GM18499 (cell line): ENCODE data around the gene KCNQ1.
"Not testable (repeated sequence)": the region's sequence is repeated elsewhere in the genome, so short reads cannot be mapped to it uniquely, and the experiment has no call there.

Source experiments
- ATAC-seq: cut with Tn5 transposase; IDR thresholded peaks from one replicate; pipeline ENCODE4 v1.9.1; 2021; ENCODE audit warnings: moderate number of reproducible peaks; ENCODE audit not compliant: insufficient read depth, unreplicated experiment

Gene KCNQ1

DNA sequence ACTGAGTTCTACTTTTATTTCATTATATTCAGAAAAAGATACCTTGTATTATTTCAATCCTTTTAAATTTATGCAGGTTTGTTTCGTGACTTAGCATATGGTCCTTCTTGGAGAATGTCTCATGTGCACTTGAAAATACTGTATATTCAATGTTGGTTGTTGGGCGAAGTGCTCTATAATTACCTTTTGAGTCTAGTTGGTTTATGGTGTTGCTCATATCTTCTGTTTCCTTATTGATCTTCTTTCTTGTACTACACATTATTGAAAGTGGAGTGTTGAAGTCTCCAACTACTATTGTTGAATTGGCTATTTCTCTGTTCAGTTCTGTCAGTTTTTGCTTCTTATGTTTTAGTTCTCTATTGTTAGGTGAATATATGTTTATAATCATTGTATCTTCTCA lies 164.5 kb downstream of the KCNQ1 start:
- ATAC-seq, result no peak

DNA sequence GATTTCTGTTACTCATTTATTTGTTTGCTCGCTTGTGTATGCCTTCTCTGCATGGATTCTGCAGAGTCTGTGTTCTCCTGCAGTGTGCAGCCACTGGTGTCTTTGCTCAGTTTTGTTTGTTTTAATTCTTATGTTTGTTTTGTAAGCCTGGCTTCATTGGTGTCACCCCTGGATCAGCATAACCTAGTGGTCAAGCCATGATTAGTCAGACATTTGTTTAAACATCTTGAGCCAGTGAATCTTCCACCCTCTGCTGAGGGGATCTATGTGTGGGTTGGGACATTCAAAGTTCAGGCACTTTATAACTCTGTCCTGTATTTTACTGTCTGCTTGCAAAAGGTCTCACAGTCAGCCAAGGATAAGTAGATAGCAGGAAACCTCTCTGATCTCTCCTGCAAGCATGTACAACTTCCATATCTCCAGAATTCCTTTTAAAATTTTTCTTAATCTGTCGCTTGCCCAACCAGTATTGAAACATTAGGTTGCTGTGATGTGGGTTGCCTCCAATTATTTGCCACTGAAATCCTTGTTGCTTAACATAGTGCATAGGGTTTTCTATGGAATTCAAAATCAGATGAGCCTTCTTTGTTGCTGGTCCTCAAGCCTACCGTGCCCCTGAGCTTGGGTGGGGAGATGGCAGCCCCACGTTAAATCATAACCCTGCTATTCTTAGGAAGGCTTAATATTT lies 168.2 kb downstream of the KCNQ1 start:
- no peak for ATAC-seq

DNA sequence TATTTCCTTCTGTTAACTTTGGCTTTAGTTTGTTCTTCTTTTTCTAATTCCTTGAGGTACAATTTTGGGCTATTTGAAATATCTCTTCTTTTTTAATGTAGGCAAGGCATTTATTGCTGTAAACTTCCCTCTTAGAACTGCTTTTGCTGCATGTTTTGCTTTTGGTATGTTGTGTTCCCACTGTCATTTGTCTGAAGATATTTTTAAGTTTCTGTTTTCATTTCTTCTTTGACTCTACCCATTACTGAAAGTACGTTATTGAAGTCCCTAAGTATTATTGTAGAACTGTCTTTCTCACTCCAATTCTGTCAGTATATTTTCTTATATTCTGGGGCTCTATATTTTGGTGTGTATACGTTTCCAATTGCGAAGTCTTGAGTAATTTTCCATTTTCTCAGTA lies 177.1 kb downstream of the KCNQ1 start:
- ATAC-seq, result no peak

DNA sequence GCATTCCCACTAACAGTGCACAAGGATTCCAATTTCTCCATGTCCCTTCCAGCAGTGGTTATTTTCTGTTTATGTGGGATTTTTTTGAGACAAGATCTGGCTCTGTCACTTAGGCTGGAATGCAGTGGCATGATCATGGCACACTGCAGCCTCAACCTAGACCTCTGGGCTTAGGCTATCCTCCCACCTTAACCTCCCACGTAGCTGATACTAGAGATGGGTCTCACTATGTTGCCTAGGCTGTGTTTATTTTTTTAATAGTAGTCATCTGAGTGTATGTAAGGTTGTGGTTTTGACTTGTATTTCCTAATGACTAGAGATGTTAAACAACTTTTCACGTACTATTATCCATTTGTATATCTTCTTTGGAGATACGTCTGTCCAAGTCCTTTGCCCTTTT lies 180.4 kb downstream of the KCNQ1 start:
- no peak for ATAC-seq

DNA sequence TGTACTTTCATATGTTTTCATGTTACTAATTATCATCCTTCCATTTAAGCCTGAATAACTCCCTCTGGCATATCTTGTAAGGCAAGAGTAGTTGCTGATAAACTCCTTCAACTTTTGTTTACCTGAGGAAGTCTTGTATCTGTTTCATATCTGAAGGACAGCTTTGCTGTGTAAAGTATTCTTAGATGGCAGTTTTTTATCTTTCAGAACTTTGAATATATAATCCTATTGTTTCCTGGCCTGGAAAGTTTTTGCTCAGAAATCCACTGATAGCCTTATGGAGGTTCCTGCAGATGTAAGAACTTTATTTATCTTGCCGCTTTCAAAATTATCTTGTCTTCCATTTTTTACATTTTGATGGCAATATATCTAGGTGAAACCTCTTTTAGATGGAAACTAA lies 185.9 kb downstream of the KCNQ1 start:
- ATAC-seq, result no peak

DNA sequence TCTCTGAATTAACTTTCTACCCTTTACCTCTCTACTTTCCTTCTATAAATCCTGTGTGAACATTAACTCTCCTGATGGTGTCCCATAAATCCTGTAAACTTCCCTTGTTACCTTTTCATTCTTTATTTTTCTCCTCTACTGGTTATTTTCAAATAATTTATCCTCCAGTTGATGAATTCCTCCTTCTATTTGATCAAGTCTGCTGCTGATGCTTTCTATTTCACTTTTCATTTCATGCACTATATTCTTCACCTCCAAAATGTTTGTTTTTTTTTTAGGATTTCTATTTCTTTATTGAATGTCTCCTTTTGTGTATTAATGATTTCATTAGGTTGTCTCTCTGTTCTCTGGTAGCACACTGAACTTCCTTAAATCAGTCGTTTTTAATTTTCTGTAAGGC lies 186.4 kb downstream of the KCNQ1 start:
- no peak for ATAC-seq

DNA sequence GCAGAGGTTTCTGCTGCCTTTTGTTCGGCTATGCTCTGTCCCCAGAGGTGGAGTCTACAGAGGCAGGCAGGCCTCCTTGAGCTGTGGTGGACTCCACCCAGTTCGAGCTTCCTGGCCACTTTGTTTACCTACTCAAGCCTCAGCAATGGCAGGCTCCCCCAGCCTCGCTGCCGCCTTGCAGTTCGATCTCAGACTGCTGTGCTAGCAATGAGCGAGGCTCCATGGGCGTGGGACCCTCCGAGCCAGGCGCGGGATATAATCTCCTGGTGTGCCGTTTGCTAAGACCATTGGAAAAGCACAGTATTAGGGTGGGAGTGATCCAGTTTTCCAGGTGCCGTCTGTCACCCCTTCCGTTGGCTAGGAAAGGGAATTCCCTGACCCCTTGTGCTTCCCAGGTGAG lies 195.0 kb downstream of the KCNQ1 start:
- not testable (repeated sequence) for ATAC-seq

DNA sequence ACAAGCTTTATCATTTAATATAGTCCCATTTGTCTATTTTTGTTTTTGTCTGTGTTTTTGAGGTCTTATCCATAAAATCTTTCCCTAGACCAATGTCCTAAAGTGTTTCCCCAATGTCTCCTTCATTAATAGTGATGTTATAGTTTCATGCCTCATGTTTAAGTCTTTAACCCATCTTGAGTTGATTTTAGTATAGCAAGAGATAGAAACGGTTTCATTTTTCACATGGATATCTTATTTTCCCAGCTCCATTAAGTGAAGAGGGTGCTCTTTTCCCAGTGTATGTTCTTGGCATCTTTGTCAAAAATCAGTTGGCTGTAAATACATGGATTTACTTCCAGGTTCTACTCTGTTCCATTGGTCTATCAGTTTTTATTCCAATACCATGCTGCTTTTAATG lies 196.8 kb downstream of the KCNQ1 start:
- no peak for ATAC-seq

DNA sequence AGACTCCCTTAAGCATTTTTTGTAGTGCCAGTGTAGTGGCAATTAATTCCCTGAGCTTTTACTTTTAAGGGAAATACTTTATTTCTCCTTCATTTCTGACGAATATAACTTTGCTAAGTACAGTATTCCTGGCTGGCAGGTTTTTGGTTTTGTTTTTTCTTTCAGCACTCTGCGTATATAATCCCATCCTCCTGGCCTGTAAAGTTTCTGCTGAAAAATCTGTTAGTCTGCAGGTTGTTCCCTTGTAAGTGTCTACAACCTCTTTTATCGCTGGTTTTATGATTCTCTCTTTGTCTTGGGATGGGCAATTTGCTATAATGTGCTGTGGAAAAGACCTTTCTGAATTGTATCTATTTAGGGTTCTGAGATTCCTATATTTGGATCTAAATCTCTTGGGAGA lies 198.9 kb downstream of the KCNQ1 start:
- ATAC-seq, result no peak

DNA sequence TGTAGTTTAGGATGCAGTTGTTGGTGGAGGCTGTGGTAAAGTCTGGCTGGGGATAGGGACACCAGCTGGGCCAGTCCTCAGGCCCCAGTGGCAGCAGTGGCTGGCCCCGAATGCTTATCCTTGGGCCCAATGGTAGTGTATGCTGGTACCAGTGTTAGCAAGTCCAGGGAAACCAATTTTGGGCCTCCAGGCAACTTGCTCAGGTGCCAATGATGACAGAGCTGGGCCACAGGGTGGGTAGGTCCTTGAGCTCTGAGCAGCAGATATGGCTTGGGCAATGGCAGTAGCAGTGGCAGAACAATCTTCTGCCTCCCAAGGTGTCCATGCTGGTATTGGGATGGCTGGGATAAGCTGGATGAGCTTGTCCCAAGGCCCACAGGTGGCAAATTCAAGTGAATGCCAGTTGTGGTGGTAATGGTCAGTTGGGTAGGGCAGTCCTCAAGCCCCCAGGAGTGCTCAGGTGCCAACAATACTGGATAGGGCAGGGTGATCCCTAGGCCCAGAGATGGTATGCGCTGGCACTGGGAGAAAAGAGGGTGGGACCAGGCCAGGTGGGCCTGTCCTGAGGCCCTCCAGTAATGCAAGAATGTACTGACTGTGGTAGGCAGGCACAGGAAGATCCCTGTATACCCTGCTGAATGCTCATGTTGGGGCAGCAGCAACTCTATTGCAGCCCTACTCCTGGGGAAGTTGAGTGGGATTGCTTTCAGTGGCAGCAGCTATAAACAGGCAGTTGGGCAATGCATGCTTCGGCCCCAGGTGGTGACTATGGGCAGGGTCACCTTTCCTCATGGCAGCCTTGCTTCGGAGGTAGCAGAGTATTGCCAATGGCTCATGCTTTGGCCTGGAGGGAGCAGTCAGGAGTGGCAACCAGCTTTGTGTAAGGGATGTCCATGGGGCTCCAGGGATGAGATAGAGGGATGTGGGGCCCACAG lies 200.3 kb downstream of the KCNQ1 start:
- no peak for ATAC-seq

DNA sequence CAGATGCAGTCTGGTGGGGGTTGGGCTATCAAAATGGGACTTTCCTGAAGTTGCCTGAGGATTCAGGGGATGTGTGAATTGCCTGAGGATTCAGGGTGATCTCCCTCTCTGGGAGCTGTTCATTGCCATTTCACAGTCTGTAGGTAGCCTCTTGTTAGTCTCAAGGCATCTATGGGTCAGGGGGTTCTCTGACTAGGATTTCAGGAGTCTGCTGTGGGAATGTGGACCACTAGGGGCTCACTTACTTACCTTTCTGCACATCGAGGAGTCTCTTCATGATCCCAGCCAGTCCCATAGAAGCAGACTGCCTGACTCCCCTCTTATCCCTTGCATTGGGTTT lies 200.9 kb downstream of the KCNQ1 start:
- ATAC-seq, result no peak

DNA sequence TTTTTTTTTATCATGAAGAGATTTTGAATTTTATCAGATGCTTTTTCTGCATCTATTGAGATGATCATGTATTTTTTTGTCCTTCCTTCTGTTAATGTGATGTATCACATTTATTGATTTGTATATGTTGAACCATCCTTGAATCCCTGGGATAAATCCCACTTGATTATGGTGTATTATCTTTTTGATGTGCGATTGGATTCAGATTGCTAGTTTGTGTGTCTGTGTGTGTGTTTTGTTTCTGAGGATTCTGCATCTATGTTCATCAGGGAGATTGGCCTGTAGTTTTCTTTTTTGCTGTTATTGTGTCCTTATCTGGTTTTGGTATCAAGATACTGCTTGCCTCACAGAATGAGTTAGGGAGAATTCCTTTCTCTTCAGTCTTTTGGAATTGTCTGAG lies 202.4 kb downstream of the KCNQ1 start:
- no peak for ATAC-seq

DNA sequence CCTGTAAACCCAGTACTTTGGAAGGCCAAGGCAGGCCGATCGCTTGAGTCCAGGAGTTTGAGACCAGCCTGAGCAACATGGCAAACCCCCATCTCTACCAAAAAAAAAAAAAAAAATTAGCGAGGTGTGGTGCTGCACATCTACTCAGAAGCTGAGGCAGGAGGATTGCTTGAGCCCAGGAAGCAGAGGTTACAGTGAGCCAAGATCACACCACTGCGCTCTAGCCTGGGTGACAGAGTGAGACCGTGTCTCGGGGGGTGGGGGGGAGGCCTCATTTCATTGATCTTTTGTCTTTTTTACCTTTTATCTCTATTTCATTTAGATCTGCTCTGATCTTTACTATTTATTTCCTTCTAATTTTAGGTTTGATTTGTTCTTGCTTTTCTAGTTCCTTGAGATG lies 203.1 kb downstream of the KCNQ1 start:
- ATAC-seq, result no peak

DNA sequence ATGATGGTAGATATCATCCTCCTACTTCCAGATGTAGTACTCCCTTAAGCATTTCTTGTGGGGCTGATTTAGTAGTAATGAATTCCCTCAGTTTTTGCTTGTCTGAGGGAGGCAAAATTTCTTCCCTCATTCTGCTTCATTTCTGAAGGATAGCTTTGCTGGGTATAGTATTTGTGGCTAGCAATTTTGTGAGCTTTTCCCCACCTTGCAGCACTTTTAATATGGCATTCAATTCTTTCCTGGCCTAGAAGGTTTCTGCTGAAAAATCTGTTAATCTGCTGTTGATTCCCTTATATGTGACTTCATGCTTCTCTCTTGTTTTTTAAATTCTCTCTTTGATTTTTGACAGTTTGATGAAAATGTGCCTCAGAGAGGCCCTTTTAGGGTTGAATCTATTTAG lies 204.6 kb downstream of the KCNQ1 start:
- ATAC-seq, result no peak

DNA sequence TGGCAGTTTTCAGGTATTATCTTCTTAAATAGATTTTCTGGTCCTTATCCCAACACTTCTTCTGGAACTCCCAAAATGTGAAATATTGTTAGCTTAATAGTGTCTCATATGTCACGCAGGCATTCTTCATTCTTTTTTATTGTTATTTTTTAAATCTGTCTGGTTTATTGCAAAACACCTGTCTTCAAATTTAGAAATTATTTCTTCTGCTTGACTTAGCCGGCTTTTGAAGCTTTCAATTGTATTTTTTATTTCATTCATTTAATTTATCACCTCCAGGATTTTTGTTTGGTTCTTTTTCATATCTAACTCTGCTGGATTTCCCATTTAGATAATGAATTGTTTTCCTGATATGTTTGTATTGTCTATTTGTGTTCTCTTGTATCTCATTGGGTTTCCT lies 205.0 kb downstream of the KCNQ1 start:
- no peak for ATAC-seq

DNA sequence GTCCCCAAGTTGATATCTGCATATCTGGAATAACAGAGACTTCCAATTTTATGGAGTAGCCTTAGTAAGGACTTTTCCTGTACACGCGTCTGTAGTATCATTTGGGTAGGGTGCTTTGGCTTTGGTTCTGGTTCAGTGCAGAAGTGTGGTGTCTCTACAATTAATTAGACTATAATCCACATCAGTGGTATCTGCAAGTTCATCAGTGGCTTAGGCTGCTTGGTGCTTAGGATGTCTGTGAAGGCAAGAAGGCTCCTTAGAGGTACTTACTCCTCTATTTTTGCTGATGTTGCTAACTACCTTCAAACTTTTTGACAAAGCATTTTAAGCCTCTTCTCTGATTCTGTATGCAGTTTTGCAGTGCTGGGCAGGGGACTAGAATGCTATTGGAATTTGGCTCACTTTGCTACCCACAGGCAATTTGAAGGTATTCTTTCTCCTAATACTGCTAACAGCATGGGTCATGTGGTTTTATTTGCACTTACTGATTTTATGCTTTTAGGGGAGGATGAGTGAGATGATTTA lies 205.6 kb downstream of the KCNQ1 start:
- ATAC-seq, result no peak

DNA sequence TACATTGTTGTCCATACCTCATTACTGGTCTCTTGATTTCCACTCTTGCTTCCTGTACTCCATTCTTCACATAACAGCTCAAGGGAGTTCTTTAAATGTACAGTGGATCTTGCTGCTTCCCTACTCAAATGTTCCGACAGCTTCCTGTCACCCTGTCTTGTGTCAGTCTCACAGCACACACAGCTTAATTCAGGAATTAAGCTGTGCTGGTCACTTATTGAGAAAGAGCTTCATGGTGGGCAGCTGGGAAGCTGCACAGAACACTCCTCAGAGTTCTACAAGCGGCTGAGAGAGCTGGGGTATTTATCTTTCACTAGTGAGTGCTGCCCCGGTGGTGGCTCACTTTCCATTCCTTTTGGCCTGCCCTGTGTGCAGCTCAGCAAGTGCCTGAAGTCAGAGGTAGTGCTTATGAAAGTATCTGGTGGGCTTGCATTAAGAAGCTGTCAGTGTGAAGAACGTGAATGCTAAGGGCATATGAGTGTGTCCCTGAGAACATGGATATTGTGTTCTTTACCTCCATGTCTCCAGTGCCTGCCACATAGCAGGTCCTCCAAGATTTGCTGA lies 206.3 kb downstream of the KCNQ1 start:
- ATAC-seq, result no peak

DNA sequence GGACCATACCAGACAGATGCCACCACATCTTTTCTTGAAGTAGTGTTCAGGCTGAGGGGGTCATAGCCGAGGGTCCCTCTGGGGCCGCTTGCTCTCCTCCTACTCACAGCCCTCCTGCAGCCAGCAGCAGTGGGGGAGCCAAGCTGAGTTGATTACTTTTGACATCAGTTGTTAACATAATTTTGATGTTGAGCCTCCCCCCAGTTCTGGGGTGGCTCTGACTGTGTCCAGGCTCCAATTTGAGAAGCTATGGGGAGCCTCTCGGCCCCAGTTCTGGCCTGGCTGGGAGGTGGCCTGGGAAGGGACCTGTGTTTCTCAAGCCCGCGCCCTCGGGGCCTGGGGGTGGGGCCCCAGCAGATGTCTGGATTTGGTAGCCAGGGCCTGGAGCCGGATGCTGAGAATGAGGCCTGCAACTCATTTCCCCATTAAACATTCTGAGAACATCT lies 207.0 kb downstream of the KCNQ1 start:
- ATAC-seq, result no peak

DNA sequence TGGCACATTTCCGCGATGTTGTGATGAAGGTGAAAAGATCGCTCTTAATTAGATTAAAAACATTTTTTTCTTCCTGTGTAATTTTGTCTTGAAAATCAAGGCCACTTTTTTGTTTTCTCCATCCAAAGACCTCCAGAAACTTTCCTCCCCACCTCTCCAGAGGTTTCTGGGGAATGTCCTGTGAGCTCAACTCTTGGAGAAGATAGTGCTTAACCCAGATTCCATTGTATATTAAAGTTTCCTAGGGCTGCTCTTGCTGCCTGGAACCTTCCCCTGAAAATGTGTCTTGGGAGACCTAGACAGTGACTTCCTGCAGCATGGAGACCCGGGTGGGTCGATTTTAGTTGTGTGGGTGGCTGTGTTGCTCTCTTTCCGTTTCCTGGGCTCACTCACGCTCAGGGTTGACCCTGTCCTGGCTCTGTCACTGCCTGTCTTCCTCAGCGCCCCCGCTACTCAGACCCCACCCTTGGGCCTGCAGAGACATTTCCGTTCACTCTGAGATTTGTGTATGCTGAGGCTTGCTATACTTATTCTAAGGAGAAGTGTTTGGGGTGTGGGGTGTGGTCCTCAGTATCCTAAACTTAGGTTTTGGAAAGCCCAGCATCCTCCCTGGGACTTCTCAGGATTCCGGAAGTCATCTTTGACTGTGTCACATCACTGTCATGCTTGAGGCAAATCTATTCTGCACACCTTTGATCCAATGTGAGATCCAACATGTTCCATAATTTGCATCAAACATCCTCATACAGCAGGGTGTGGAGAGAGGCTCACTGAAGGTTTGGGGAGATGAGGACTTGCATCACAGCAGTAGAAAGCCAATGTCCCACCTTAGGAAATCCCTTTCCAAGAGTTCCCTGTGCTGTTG lies 207.8 kb downstream of the KCNQ1 start:
- no peak for ATAC-seq

DNA sequence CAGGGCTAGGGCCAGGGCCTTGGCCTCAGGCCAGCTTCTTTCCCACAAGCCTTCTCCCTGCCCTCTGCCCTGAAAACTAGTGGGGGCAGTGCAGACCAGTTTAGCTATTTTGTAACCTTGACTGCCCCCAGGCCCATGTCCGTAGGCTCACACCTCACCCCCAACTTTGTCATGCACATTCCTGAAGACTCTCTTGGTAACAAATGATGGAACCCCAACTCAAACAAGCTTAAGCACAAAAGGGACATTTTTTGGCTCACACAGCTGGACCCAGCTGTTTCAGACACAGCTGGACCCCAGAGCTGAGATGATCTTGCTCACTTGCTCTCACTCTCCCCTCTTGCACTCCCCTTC lies 208.4 kb downstream of the KCNQ1 start:
- no peak for ATAC-seq
